WTC11 (cell line): Measurements from ENCODE around the gene OPTC. TPM values are rescaled to one million over a fixed set of nuclear protein-coding genes. Genes with fewer than 3 reads are reported as not detected.

ENCODE experiments used
- ATAC-seq: fragments of 200-7000 bp; cut with Tn5 transposase; 2 replicates; pipeline ENCODE4 v1.10.0; 2021; ENCODE audit warnings: mild to moderate bottlenecking, moderate library complexity
- CTCF ChIA-PET: fragments of 300-600 bp; sonication (Branson Sonifier 250); formaldehyde crosslinking; loops from one replicate; lab custom pipeline; 2021; ENCODE audit warnings: antibody characterized with exemption; lab: Charles Lee
- POLR2A ChIA-PET: fragments of 350-600 bp; sonication (Branson Sonifier 250); formaldehyde crosslinking; loops from one replicate; lab custom pipeline; 2021; ENCODE audit warnings: antibody characterized with exemption; lab: Charles Lee
- DNase-seq: peaks from one replicate; pipeline ENCODE4 v3.0.0; 2021; ENCODE audit warnings: low spot score
- H3K27ac Mint-ChIP-seq: 2 replicates; pipeline ENCODE4 v1.8.0; 2021; ENCODE audit warnings: mixed read lengths
- H3K27me3 Mint-ChIP-seq: 2 replicates; pipeline ENCODE4 v1.8.0; 2021; ENCODE audit warnings: low read depth, mild to moderate bottlenecking, moderate library complexity, mixed read lengths
- H3K36me3 Mint-ChIP-seq: 2 replicates; pipeline ENCODE4 v1.8.0; 2021; ENCODE audit warnings: mixed read lengths
- H3K4me1 Mint-ChIP-seq: 2 replicates; pipeline ENCODE4 v1.8.0; 2022; ENCODE audit warnings: mixed read lengths
- H3K4me3 Mint-ChIP-seq: 2 replicates; pipeline ENCODE4 v1.8.0; 2021; ENCODE audit warnings: mild to moderate bottlenecking, moderate library complexity, mixed read lengths
- H3K9me3 Mint-ChIP-seq: 2 replicates; pipeline ENCODE4 v1.8.0; 2021; ENCODE audit warnings: mixed read lengths
- ATF2 ChIP-seq: sonication (generic); formaldehyde crosslinking; IDR thresholded peaks from 2 replicates; pipeline ENCODE4 v1.8.1; 2022; ENCODE audit warnings: low read depth, missing genetic modification reagents, borderline replicate concordance
- ATF3 ChIP-seq: sonication (generic); formaldehyde crosslinking; conservative IDR thresholded peaks from 2 replicates; pipeline ENCODE4 v1.8.1; 2022; ENCODE audit warnings: mild to moderate bottlenecking, missing genetic modification reagents
- ESRRA ChIP-seq: sonication (generic); formaldehyde crosslinking; IDR thresholded peaks from 2 replicates; pipeline ENCODE4 v1.8.1; 2022; ENCODE audit warnings: mild to moderate bottlenecking, missing genetic modification reagents, borderline replicate concordance
- ETV6 ChIP-seq: sonication (generic); formaldehyde crosslinking; IDR thresholded peaks from 2 replicates; pipeline ENCODE4 v1.8.1; 2022; ENCODE audit warnings: mild to moderate bottlenecking, missing genetic modification reagents
- FOXJ3 ChIP-seq: sonication (generic); formaldehyde crosslinking; IDR thresholded peaks from 2 replicates; pipeline ENCODE4 v1.9.0; 2021; ENCODE audit warnings: missing genetic modification reagents, mild to moderate bottlenecking, borderline replicate concordance
- FOXP1 ChIP-seq: sonication (generic); formaldehyde crosslinking; IDR thresholded peaks from 2 replicates; pipeline ENCODE4 v1.8.0; 2022; ENCODE audit warnings: missing genetic modification reagents, mild to moderate bottlenecking, moderate library complexity, borderline replicate concordance
- GABPB1 ChIP-seq: sonication (generic); formaldehyde crosslinking; IDR thresholded peaks from 2 replicates; pipeline ENCODE4 v1.8.1; 2023; ENCODE audit warnings: mild to moderate bottlenecking, missing genetic modification reagents
- GRHL2 ChIP-seq: fragments of 250-450 bp; sonication (Bioruptor Pico); IDR thresholded peaks from 2 replicates; pipeline ENCODE4 v1.8.0; 2022; ENCODE audit warnings: mild to moderate bottlenecking, moderate library complexity; ENCODE audit not compliant: insufficient replicate concordance, severe bottlenecking
- NFATC4 ChIP-seq: fragments of 250-450 bp; sonication (Bioruptor Pico); IDR thresholded peaks from 2 replicates; pipeline ENCODE4 v1.9.0; 2021; ENCODE audit warnings: mild to moderate bottlenecking
- OVOL2 ChIP-seq: fragments of 250-450 bp; sonication (Bioruptor Pico); IDR thresholded peaks from 2 replicates; pipeline ENCODE4 v1.9.0; 2021; ENCODE audit warnings: mild to moderate bottlenecking, borderline replicate concordance
- PREB ChIP-seq: sonication (generic); formaldehyde crosslinking; IDR thresholded peaks from 2 replicates; pipeline ENCODE4 v1.8.1; 2022; ENCODE audit warnings: mild to moderate bottlenecking, missing genetic modification reagents, moderate library complexity, borderline replicate concordance
- SOX15 ChIP-seq: fragments of 250-450 bp; sonication (Bioruptor Pico); IDR thresholded peaks from 2 replicates; pipeline ENCODE4 v1.9.0; 2021; ENCODE audit warnings: mild to moderate bottlenecking
- SP1 ChIP-seq: sonication (generic); formaldehyde crosslinking; conservative IDR thresholded peaks from 2 replicates; pipeline ENCODE4 v1.8.1; 2022; ENCODE audit warnings: missing genetic modification reagents
- TEAD4 ChIP-seq: sonication (generic); formaldehyde crosslinking; IDR thresholded peaks from 2 replicates; pipeline ENCODE4 v1.8.0; 2022; ENCODE audit warnings: mild to moderate bottlenecking, missing genetic modification reagents
- ZNF121 ChIP-seq: sonication (generic); formaldehyde crosslinking; IDR thresholded peaks from 2 replicates; pipeline ENCODE4 v1.8.0; 2023; ENCODE audit warnings: missing genetic modification reagents
- ZNF317 ChIP-seq: sonication (generic); formaldehyde crosslinking; IDR thresholded peaks from 2 replicates; pipeline ENCODE4 v1.8.1; 2023; ENCODE audit warnings: low read depth, mild to moderate bottlenecking, moderate library complexity, missing genetic modification reagents, borderline replicate concordance
- ZNF423 ChIP-seq: fragments of 250-450 bp; sonication (Bioruptor Pico); IDR thresholded peaks from 2 replicates; pipeline ENCODE4 v2.1.2; 2022; ENCODE audit warnings: mild to moderate bottlenecking, moderate library complexity
- total RNA-seq: library from RNA; stranded (reverse); gene quantifications from 3 replicates; pipeline ENCODE4 v1.2.3, GENCODE V29; 2021
- TF ChIP-seq, protein P1 (sequence below): sonication (generic); formaldehyde crosslinking; IDR thresholded peaks from 2 replicates; pipeline ENCODE4 v1.8.1; 2022; ENCODE audit warnings: mild to moderate bottlenecking, moderate library complexity, missing genetic modification reagents
- TF ChIP-seq, protein P2 (sequence below): sonication (generic); formaldehyde crosslinking; IDR thresholded peaks from 2 replicates; pipeline ENCODE4 v1.8.1; 2023; ENCODE audit warnings: mild to moderate bottlenecking, missing genetic modification reagents, moderate library complexity
- TF ChIP-seq, protein P3 (sequence below): fragments of 200-600 bp; IDR thresholded peaks from 2 replicates; pipeline ENCODE4 v1.8.0; 2022; ENCODE audit warnings: antibody characterized with exemption

OPTC gene
- total RNA-seq, 1 experiment from 2014 or later, result 0.55 TPM

DNA sequence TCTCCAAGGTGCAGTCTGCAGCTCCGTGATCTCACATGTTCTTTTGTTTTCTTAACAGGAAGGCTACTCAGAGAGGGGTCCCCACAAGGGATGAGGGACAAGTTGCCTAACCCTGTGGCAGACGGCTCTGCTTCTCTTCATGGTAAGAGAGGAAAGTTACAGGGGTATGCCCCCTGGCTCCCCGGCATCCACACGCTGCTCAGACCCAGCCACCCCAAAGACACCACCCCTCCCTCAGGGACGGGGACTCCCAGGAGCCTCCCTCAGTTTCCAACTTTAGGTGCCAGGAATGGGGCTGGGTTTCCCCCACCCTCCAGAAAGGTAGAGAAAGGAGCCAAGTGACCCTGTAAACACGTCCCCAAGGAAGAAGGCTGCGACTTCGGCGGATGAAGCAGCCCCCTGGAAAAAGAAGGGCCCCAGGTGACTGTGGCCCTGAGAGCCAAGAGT lies 19.7 kb downstream of the OPTC start (continued):
- TF ChIP-seq ESRRA, result no peak

DNA sequence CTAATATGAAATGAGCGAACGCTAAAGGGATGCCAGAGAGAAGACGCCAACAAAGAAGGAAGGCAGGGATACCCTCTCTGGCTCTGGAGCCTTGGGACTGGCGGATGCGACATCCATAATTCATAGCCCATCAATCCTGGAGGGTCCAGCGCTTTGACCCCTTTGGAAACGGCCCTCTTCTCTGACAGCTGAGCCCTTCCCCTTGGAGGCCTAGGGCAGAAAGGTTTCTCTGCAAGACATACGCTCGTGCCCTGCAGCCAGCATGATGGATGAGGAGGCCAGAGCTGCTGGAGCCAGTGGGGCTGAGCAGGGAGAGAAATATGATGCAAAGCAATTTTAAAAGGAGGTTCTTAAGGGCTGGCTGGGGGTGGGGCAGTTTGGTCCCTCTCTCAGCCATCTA lies 22.2 kb downstream of the OPTC start:
- no peak for DNase-seq
- no peaks in the 10 kb centered on the region for H3K9me3 Mint-ChIP-seq
- TF ChIP-seq TEAD4 (CRISPR knock-in tag) (no peak), ZNF423 (CRISPR knock-in tag) (no peak), SP1 (CRISPR knock-in tag) (no peak), ATF2 (CRISPR knock-in tag) (no peak), GABPB1 (no peak), PREB (CRISPR knock-in tag) (no peak), OVOL2 (CRISPR knock-in tag) (no peak), SOX15 (CRISPR knock-in tag) (no peak), ZNF121 (CRISPR knock-in tag) (no peak), ETV6 (no peak), ZNF317 (CRISPR knock-in tag) (no peak), FOXJ3 (CRISPR knock-in tag) (no peak), GRHL2 (no peak), NFATC4 (no peak), FOXP1 (CRISPR knock-in tag) (no peak), ATF3 (CRISPR knock-in tag) (no peak)
- TF ChIP-seq, protein P1, sequence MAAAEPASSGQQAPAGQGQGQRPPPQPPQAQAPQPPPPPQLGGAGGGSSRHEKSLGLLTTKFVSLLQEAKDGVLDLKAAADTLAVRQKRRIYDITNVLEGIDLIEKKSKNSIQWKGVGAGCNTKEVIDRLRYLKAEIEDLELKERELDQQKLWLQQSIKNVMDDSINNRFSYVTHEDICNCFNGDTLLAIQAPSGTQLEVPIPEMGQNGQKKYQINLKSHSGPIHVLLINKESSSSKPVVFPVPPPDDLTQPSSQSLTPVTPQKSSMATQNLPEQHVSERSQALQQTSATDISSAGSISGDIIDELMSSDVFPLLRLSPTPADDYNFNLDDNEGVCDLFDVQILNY (CRISPR knock-in tag), result no peak
- TF ChIP-seq, protein P2, sequence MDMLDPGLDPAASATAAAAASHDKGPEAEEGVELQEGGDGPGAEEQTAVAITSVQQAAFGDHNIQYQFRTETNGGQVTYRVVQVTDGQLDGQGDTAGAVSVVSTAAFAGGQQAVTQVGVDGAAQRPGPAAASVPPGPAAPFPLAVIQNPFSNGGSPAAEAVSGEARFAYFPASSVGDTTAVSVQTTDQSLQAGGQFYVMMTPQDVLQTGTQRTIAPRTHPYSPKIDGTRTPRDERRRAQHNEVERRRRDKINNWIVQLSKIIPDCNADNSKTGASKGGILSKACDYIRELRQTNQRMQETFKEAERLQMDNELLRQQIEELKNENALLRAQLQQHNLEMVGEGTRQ (CRISPR knock-in tag), result no peak
- TF ChIP-seq, protein P3, sequence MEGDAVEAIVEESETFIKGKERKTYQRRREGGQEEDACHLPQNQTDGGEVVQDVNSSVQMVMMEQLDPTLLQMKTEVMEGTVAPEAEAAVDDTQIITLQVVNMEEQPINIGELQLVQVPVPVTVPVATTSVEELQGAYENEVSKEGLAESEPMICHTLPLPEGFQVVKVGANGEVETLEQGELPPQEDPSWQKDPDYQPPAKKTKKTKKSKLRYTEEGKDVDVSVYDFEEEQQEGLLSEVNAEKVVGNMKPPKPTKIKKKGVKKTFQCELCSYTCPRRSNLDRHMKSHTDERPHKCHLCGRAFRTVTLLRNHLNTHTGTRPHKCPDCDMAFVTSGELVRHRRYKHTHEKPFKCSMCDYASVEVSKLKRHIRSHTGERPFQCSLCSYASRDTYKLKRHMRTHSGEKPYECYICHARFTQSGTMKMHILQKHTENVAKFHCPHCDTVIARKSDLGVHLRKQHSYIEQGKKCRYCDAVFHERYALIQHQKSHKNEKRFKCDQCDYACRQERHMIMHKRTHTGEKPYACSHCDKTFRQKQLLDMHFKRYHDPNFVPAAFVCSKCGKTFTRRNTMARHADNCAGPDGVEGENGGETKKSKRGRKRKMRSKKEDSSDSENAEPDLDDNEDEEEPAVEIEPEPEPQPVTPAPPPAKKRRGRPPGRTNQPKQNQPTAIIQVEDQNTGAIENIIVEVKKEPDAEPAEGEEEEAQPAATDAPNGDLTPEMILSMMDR, result no peak
- TF ChIP-seq, all 79 proteins: peak for 0
- H3K4me1 Mint-ChIP-seq, result peaks cover 76% of the 10 kb centered on the region
- no peak for ATAC-seq
- H3K27me3 Mint-ChIP-seq, result peaks cover 95% of the 10 kb centered on the region
- H3K4me3 Mint-ChIP-seq, result no peak overlapping the region
- no peak overlapping the region for H3K27ac Mint-ChIP-seq
- ChIA-PET POLR2A (no interaction called here), CTCF (interaction anchor here (1.5 kb wide), 1 partner anchor 11 kb away, joined by 4 read pairs; no protein-coding TSS in a partner anchor)
- no peaks in the 10 kb centered on the region for H3K36me3 Mint-ChIP-seq
